Right forelimb (tissue), 1 donor: ENCODE data around the gene BBIP1.
"Not testable (repeated sequence)": the region's sequence is repeated elsewhere in the genome, so short reads cannot be mapped to it uniquely, and the experiment has no call there.

Source experiments
- DNase-seq: peaks from one replicate; pipeline ENCODE4 v3.0.0-alpha.2; 2018

BBIP1 gene

DNA sequence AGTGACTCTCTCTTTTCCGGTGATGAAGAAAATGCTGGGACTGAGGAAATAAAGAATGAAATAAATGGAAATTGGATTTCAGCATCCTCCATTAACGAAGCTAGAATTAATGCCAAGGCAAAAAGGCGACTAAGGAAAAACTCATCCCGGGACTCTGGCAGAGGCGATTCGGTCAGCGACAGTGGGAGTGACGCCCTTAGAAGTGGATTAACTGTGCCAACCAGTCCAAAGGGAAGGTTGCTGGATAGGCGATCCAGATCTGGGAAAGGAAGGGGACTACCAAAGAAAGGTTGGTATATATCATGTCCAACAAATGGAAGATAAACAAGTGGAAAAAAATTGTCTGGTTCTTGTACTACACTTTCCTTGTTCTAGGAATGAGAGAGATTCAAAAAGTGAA, 37.7 kb downstream of the BBIP1 start:
- no peak for DNase-seq

- no peak for DNase-seq
Measured at GRCh38 chr10:110880012-110880411, 39.0 kb downstream of the BBIP1 start.

DNA sequence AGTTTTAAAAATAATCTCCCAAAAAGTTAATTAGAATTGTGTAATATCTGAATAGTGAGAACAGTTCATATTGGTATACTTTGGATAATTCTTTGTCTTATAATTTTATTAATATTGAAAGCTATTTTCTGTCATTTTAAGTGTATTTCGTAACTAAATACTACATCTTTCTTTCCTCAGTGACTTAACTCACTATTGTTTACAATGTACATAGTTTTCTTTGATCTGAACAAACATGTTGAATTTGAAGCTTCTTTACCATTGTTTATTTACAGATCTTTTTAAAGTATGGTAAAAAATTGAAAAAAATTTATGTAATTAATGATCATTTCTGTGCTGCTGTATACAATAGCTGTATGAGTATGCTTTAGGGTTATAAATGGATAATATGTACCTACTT, 42.2 kb downstream of the BBIP1 start:
- DNase-seq: no peak

DNA sequence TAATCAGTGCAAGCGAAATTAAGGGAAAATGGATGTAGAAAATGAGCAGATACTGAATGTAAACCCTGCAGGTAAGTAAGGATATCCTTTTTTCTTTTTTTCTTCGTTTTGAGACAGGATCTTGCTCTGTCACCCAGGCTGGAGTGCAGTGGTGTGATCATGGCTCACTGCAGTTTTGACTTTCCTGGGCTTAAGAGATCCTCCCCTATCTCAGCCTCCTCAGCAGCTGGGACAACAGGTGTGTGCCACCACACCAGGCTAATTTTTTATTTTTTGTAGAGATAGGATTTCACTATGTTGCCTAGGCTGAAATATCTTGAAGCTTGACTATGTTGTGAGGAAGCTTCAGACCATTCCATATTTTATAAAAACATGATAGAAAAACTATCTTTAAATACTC, 43.0 kb downstream of the BBIP1 start:
- DNase-seq: no peak

GRCh38 chr10:110873951-110874350, 45.0 kb downstream of the BBIP1 start:
- DNase-seq: no peak

DNA sequence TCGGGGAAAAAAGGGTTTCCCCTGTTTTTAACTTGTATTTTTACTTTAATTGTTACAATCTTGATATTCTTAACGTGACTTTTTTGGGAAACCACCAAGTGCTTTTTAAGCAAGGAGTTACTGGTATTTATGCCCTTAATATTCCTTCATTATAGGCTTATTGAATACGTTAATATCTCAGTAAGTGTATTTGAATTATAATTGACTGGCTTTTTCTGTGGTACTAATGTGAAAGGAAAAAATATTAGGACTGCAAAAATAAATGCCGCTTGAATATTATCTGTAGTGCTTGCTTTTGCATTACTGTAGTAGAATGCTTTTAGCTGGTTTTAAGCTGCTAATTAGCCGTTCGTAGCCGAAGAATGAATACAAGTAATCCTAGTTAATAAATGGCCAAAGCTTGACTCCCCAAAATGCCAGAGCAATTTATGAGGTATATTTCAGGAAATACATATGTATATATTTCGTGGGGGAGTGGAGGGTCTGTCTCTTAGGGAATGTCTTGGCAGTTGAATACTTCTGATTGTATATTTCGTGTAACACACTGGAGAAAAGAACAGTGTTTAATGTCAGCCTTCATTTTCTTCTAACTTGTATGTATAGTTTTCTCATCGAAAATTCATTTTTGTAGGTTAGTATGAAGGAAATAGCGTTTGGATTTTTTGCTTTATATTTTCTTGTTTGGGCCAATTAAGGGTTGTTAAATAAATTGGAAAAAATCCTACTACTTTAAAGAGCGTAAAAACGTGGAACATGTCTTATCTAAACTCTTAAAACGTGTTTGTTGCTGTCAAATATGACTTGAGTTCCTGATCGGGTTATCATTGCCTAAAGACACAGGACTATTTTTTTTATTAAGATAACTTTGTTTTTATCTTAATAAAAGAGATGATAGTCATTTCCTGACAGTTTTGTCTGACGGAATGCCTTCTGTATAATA, 45.7 kb downstream of the BBIP1 start:
- no peak for DNase-seq

DNA sequence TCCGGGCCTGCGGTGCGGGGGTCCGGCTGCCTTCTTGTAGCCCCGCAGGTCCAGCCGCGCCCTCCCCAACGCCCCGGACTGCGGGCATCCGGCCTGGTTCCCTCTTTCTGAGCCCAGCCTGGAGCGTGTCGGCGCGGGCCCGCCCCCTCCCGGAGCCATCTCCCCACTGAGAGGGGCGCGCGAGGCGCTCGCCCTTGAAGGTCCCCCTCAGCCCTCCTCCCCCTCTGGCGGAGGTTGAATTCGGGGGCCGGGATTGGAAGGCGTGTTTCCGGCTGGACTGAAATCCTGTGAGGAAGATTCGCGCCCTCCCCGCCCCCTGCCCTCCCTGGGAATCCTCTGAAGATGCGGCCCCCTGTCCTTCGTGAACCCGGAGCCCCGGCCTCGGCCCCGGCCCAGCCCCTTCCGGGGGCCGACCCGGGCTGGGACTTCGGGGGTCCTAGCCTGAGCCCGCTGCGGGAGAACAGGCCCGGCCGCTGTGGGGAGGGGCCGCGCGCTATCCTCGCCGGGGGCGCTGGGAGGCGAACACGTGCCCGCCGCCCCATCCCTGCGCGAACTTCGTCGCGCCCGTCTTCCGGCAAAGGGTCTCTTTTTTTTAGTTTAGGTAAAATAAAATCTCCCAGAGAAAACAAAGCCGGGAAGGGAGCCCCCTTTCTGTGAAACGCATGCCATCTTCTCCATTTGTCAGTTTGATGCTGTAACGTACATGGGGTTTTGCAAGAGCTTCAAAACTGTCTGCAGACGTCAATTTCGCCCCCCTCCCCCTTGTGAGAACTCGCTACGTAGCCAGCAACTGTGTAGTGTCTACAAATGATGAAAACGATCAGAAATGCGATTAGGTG, 46.6 kb downstream of the BBIP1 start:
- DNase-seq: peak; percentile 92

- peak; percentile 100 for DNase-seq
Measured at GRCh38 chr10:110871298-110872084, 47.5 kb downstream of the BBIP1 start, which contains the start of gene PDCD4. Gene PDCD4 (plus strand): TSS chr10:110871928. CDS start chr10:110876028, 4,100 bp downstream.

DNA sequence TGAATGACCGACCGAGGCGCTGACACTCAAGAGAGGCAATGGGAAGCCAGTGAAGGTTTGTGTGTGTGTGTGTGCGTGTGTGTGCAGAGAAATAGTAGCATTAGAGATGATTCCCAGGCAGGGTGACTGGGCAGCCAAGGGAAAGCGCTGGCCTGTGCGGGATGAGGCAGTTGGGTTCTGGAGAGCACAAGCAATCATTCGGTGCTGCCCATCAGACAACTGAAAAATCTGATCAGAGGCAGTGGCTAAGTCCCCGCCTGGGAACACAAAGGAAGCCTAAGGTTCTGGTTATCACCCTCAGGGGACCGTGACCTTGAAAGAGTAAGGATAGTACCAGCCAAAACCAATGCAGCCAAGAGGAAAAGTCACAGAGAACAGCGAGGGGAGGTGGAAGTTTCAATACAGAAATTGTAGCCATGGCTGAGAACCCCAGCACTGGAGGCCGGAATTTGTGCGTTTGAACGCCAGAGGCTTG, 48.1 kb downstream of the BBIP1 start:
- no peak for DNase-seq

DNA sequence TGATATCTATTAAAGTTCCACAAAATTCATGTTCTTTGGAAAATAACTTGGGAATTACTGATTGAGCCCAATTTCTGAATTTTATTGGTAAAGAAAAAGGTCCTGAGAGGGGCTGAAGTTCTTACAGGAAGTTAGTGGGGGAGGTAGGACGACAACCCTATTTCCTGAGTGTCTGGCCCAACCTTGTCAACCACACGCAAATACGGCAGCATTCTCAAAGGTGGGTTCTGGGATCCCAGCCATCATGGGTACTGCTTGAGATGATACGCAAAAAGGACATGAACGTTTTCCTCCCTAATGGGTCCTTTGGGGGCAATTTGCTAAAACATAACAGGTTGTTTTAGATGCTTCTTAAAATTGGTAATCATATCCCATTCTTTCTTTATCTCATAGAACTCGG, 50.0 kb downstream of the BBIP1 start:
- no peak for DNase-seq

- no peak for DNase-seq
Measured at GRCh38 chr10:110867807-110868465, 51.0 kb downstream of the BBIP1 start.

GRCh38 chr10:110867011-110867806, 51.8 kb downstream of the BBIP1 start:
- DNase-seq: not testable (repeated sequence)

DNA sequence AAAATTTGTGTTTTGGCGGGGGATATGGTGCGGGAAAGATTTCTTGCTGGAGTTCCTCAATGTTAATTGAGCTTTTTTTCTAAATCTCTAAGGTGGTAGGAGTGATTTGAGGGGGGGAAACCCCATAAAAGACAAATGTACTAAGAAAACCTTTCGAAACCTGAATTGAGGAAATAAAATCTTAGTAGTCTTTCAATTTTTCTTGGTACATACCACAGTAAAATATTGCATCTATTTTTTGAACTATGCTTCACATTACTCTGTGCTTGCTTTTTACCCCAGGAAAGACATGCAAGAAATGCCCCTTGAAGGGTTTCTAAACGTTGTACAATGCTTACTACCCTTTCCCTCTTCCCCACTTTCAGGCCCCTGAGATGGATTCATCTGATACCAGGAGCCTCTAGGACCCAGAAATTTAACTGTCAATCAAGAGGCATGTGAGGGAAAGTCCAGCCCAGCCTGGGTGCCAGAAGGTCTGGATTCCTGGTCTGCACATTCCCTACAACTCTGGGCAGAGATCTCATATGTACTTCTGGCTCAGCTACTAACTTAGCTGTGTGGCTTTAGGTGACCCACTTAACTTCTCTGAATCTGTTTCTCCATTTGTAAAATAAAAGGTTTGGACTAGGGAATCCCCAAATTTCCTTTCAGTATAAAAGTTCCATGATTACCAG, 53.0 kb downstream of the BBIP1 start:
- DNase-seq: no peak

- DNase-seq: peak; percentile 58
Measured at GRCh38 chr10:110865186-110865808, 53.7 kb downstream of the BBIP1 start.

DNA sequence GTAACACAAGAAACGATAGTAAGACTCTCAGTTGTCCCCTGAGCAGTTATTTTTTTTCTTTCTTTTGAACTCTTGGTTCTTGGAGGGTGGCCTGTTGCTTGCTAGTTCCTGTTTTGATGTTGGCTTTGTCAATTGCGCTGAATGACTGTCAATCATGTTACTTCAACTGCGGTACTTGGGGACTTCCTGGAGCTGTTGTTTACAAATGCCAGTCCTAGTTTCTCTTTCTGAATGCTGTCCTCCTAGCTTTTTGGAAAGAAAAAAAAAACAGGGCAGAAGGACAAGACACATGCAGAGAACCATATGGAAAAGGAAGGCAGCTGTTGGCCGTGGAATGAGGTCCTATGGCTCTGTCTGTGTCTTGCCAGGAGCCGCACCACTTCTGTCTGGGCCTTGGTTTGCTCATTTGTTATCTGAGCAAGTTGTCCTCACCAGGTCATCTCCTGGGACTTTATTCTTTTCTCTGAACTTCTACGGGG, 54.3 kb downstream of the BBIP1 start:
- no peak for DNase-seq

DNA sequence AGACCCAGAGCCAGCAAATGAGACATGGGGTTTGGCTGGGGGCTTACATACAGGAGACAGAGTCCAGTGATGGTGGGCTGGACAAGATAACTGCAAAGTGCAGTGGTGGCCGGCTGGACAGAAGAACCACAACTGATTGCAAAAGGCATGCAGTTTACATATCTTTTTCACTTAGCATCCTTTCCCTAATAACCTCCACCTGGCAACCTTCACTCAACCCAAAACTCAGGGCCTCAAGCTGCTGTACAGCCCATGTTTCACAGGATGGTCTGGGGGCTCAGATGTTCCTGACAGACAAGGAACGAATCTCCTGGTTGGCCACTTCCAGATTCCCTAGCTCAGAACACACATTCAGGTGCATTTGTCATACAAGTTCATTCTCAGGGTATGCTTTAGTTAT, 55.0 kb downstream of the BBIP1 start:
- no peak for DNase-seq

- DNase-seq: no peak
Measured at GRCh38 chr10:110863361-110863760, 55.6 kb downstream of the BBIP1 start.

- no peak for DNase-seq
Measured at GRCh38 chr10:110862961-110863360, 56.0 kb downstream of the BBIP1 start.

DNA sequence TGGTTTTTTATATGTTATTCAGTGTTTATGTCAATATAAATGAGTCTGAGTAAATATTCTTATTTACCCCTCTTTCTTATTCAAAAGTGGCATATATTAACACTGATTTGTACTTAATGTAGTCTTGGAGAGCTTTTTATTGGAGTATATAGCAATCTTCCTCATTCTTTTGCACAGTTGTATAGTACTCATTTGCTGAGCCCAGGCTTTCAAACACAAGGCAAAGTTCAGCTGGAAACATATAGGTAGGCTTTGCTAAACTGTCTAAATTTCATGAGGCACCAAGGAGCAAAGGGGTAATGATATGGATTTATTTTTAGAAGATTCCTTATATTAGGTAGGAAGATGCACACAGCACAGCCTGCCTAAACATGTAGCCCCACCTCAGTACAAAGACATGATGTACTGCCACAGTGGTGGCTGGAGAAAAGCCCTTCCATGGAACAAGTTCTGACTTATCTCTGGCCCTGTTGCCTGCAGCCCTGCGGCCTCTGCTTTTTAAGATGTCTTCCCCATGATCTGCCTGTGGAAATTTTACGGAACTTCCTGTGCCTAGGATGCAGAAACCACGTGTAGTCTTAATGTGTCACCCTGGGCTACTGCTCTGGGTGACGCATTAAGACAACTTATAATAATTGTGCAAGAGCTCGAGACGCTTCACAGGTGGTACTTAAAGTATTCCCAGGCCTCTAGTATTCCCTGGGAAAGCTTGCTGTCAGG, 56.9 kb downstream of the BBIP1 start:
- DNase-seq: no peak
